Lower leg skin (tissue), 3 donors: ENCODE data around the gene USP3.

Source experiments
- CTCF ChIP-seq, 3 donors: fragments of 450-650 bp; IDR thresholded peaks; one replicate each; pipeline ENCODE4 v1.5.1; 2016; ENCODE audit warnings: antibody characterized with exemption in 3 of 3, mild to moderate bottlenecking in 3 of 3, moderate library complexity in 2 of 3
- POLR2A ChIP-seq, 2 donors: fragments of 450-650 bp; IDR thresholded peaks; one replicate each; pipeline ENCODE4 v1.6.1; 2016 to 2017; ENCODE audit warnings: antibody characterized with exemption in 2 of 2, mild to moderate bottlenecking in 1 of 2, moderate library complexity in 1 of 2

- TF ChIP-seq POLR2A (IDR thresholded peaks at IDR 0.05) = no peak
- TF ChIP-seq CTCF (IDR thresholded peaks at IDR 0.05) = no peak
These were observed 21.5 kb upstream of the USP3 start for GRCh38 chr15:63482874-63483323.
